H9 (cell line): ENCODE data around the gene CNIH2. TPM values are rescaled to one million over a fixed set of nuclear protein-coding genes. Genes with fewer than 3 reads are reported as not detected.

Experiments
- DNase-seq: peaks from one replicate; pipeline ENCODE4 v3.0.0-alpha.2; 2017
- H2AFZ ChIP-seq: one replicate; pipeline ENCODE4 v1.6.1; 2013; ENCODE audit warnings: mild to moderate bottlenecking, low read length, control low read depth, moderate library complexity
- H2AK5ac ChIP-seq: 2 replicates; pipeline ENCODE4 v1.6.1; 2013; ENCODE audit warnings: low read length, control low read depth, mixed read lengths; ENCODE audit not compliant: insufficient read length
- H2BK120ac ChIP-seq: one replicate; pipeline ENCODE4 v1.6.1; 2013; ENCODE audit warnings: low read depth, mild to moderate bottlenecking, low read length, control low read depth, inconsistent platforms; ENCODE audit not compliant: poor library complexity, severe bottlenecking
- H2BK12ac ChIP-seq: 2 replicates; pipeline ENCODE4 v1.6.1; 2013; ENCODE audit warnings: low read length, control low read depth, mixed read lengths, low read depth; ENCODE audit not compliant: insufficient read length
- H2BK15ac ChIP-seq: 2 replicates; pipeline ENCODE4 v1.6.1; 2013; ENCODE audit warnings: low read depth, low read length, control low read depth
- H2BK20ac ChIP-seq: one replicate; pipeline ENCODE4 v1.6.1; 2013; ENCODE audit warnings: low read depth, mild to moderate bottlenecking, low read length, control low read depth, inconsistent platforms; ENCODE audit not compliant: poor library complexity, severe bottlenecking
- H2BK5ac ChIP-seq: 2 replicates; pipeline ENCODE4 v1.6.1; 2013; ENCODE audit warnings: low read length, control low read depth, mixed read lengths; ENCODE audit not compliant: insufficient read length
- H3K14ac ChIP-seq: 2 replicates; pipeline ENCODE4 v1.6.1; 2013; ENCODE audit warnings: low read length, control low read depth; ENCODE audit not compliant: insufficient read depth
- H3K18ac ChIP-seq: 2 replicates; pipeline ENCODE4 v1.6.1; 2013; ENCODE audit warnings: low read depth, mild to moderate bottlenecking, mixed read lengths, low read length, control low read depth; ENCODE audit not compliant: insufficient read length
- H3K23ac ChIP-seq: 2 replicates; pipeline ENCODE4 v1.6.1; 2013; ENCODE audit warnings: low read length, control low read depth, mixed read lengths, low read depth; ENCODE audit not compliant: insufficient read length
- H3K23me2 ChIP-seq: 2 replicates; pipeline ENCODE4 v1.6.1; 2013; ENCODE audit warnings: low read depth, mild to moderate bottlenecking, mixed read lengths, low read length, control low read depth; ENCODE audit not compliant: insufficient read length, poor library complexity, severe bottlenecking
- H3K27ac ChIP-seq: 2 replicates; pipeline ENCODE4 v1.5.1; 2013; ENCODE audit warnings: low read length, control low read depth, mixed read lengths, low read depth; ENCODE audit not compliant: insufficient read length
- H3K27me3 ChIP-seq: 2 replicates; pipeline ENCODE4 v1.6.1; 2013; ENCODE audit warnings: low read length, control low read depth, inconsistent platforms; ENCODE audit not compliant: insufficient read depth
- H3K4ac ChIP-seq: 2 replicates; pipeline ENCODE4 v1.6.1; 2013; ENCODE audit warnings: low read depth, mild to moderate bottlenecking, control low read depth, inconsistent platforms, low read length, moderate library complexity
- H3K4me1 ChIP-seq: 2 replicates; pipeline ENCODE4 v1.6.1; 2013; ENCODE audit warnings: low read length, control low read depth, inconsistent platforms; ENCODE audit not compliant: insufficient read depth
- H3K4me2 ChIP-seq: 2 replicates; pipeline ENCODE4 v1.6.1; 2013; ENCODE audit warnings: low read length, control low read depth, mixed read lengths; ENCODE audit not compliant: insufficient read length, insufficient read depth
- H3K56ac ChIP-seq: 2 replicates; pipeline ENCODE4 v1.6.1; 2013; ENCODE audit warnings: low read depth, mild to moderate bottlenecking, mixed read lengths, low read length, control low read depth; ENCODE audit not compliant: insufficient read length
- H3K79me1 ChIP-seq: 2 replicates; pipeline ENCODE4 v1.6.1; 2013; ENCODE audit warnings: low read depth, mild to moderate bottlenecking, moderate library complexity, low read length, control low read depth, inconsistent platforms; ENCODE audit not compliant: insufficient read depth, poor library complexity, severe bottlenecking
- H3K79me2 ChIP-seq: 2 replicates; pipeline ENCODE4 v1.6.1; 2013; ENCODE audit warnings: low read length, control low read depth, inconsistent platforms; ENCODE audit not compliant: insufficient read depth
- H3K9ac ChIP-seq: 2 replicates; pipeline ENCODE4 v1.6.1; 2013; ENCODE audit warnings: low read length, control low read depth, mixed read lengths; ENCODE audit not compliant: insufficient read length; ENCODE audit errors: extremely low read depth
- H3K9me3 ChIP-seq: one replicate; pipeline ENCODE4 v1.6.1; 2013; ENCODE audit warnings: low read depth, low read length, inconsistent platforms; ENCODE audit not compliant: control insufficient read depth
- H3T11ph ChIP-seq: one replicate; pipeline ENCODE4 v1.6.1; 2013; ENCODE audit warnings: mild to moderate bottlenecking, low read length, control low read depth, inconsistent platforms
- H4K20me1 ChIP-seq: one replicate; pipeline ENCODE4 v1.6.1; 2013; ENCODE audit not compliant: control insufficient read depth, insufficient read length, insufficient read depth
- H4K5ac ChIP-seq: 2 replicates; pipeline ENCODE4 v1.6.1; 2013; ENCODE audit warnings: low read depth, mild to moderate bottlenecking, mixed read lengths, low read length, control low read depth; ENCODE audit not compliant: insufficient read length
- H4K8ac ChIP-seq: replicated peaks from 2 replicates; pipeline ENCODE4 v1.6.1; 2013; ENCODE audit warnings: low read length, control low read depth, mixed read lengths, low read depth; ENCODE audit not compliant: insufficient read length
- H4K91ac ChIP-seq: 2 replicates; pipeline ENCODE4 v1.6.1; 2013; ENCODE audit warnings: low read depth, mild to moderate bottlenecking, moderate library complexity, mixed read lengths, low read length, control low read depth; ENCODE audit not compliant: insufficient read length
- H3K27ac Mint-ChIP-seq, 3 experiments: 2 replicates in 2 of 3; 3 replicates in 1 of 3; pipeline ENCODE4 v1.8.0; 2020 to 2021; ENCODE audit warnings: mixed read lengths in 3 of 3, mild to moderate bottlenecking in 1 of 3, moderate library complexity in 1 of 3
- H3K27me3 Mint-ChIP-seq: 2 replicates; pipeline ENCODE4 v1.8.0; 2021; ENCODE audit warnings: low read depth, mild to moderate bottlenecking, moderate library complexity, mixed read lengths
- H3K36me3 Mint-ChIP-seq, 3 experiments: 2 replicates in 2 of 3; 3 replicates in 1 of 3; pipeline ENCODE4 v1.8.0; 2020 to 2021; ENCODE audit warnings: low read depth in 3 of 3, mixed read lengths in 3 of 3; ENCODE audit not compliant: insufficient read depth in 1 of 3
- H3K4me1 Mint-ChIP-seq, 2 experiments: 2 replicates each; pipeline ENCODE4 v1.8.0; 2020; ENCODE audit warnings: mixed read lengths in 2 of 2
- H3K4me3 Mint-ChIP-seq, 2 experiments: 2 replicates in 1 of 2; 3 replicates in 1 of 2; pipeline ENCODE4 v1.8.0; 2020 to 2021; ENCODE audit warnings: mild to moderate bottlenecking in 2 of 2, mixed read lengths in 2 of 2, moderate library complexity in 1 of 2
- H3K9me3 Mint-ChIP-seq, 2 experiments: 2 replicates in 1 of 2; 3 replicates in 1 of 2; pipeline ENCODE4 v1.8.0; 2020; ENCODE audit warnings: mild to moderate bottlenecking in 2 of 2, mixed read lengths in 2 of 2, moderate library complexity in 1 of 2
- CTCF ChIP-seq: fragments of 200-600 bp; sonication (generic); conservative IDR thresholded peaks from 3 replicates; pipeline ENCODE4 v1.8.0; 2021; ENCODE audit warnings: antibody characterized with exemption, mild to moderate bottlenecking
- WGBS: extraction: QIAGEN DNeasy Blood & Tissue Kit; methylation state at CpG from one replicate; pipeline ENCODE4 v1.1.7; 2013; ENCODE audit warnings: missing lambda C conversion rate, low lambda C conversion rate, mixed read lengths; ENCODE audit not compliant: insufficient read length; ENCODE audit errors: extremely low coverage; 5-methylcytosine and 5-hydroxymethylcytosine counted together
- total RNA-seq: library from RNA; stranded (reverse); gene quantifications from 2 replicates; pipeline ENCODE4 v1.2.1, GENCODE V29; 2021

Gene CNIH2
- total RNA-seq, 1 experiment from 2014 or later = 12.0 TPM

- TF ChIP-seq CTCF = no peak
- H3K79me2 ChIP-seq = no peaks in the 10 kb centered on the region
- no CpG with 5 or more reads among the region's 3 CpGs for WGBS
- no peak overlapping the region for H3K4me2 ChIP-seq
- Mint-ChIP-seq H3K9me3 (no peaks in the 10 kb centered on the region), H3K27me3 (peaks cover 10% of the 10 kb centered on the region), H3K27ac (no peak overlapping the region; a peak in 1 of 7 replicates), H3K36me3 (peaks cover 0 to 5% (median 0%) of the 10 kb centered on the region in 3 experiments; a peak in 3 of 7 replicates), H3K4me1 (peaks cover 9 to 18% of the 10 kb centered on the region in 2 experiments), H3K4me3 (no peak overlapping the region; a peak in 1 of 5 replicates)
- H2BK15ac ChIP-seq = no peak overlapping the region
- 0 out of 2 replicates have a peak, but pooled peaks cover 3% of the 10 kb centered on the region for H3K4me1 ChIP-seq
- H4K91ac ChIP-seq = no peak overlapping the region
- H3K27ac ChIP-seq = no peak overlapping the region
- H2BK20ac ChIP-seq = no peak overlapping the region
- H3K18ac ChIP-seq = no peak overlapping the region
- no peak overlapping the region for H3K9ac ChIP-seq
- no peak overlapping the region for H2AFZ ChIP-seq
- H2BK120ac ChIP-seq = no peak overlapping the region
- H3K56ac ChIP-seq = no peak overlapping the region
- H3K9me3 ChIP-seq = no peaks in the 10 kb centered on the region
- H3K27me3 ChIP-seq = no peaks in the 10 kb centered on the region
- H3K23me2 ChIP-seq = no peaks in the 10 kb centered on the region
- H3K79me1 ChIP-seq = no peaks in the 10 kb centered on the region
- no peak for DNase-seq
- no peak overlapping the region for H4K5ac ChIP-seq
- no peaks in the 10 kb centered on the region for H4K20me1 ChIP-seq
- no peak overlapping the region for H3T11ph ChIP-seq
- H4K8ac ChIP-seq = no peak overlapping the region
- H2BK5ac ChIP-seq = no peak overlapping the region
- H3K4ac ChIP-seq = no peak overlapping the region
- H3K23ac ChIP-seq = no peak overlapping the region
- no peak overlapping the region for H2BK12ac ChIP-seq
- H3K14ac ChIP-seq = no peak overlapping the region
- H2AK5ac ChIP-seq = no peak overlapping the region
These were observed 51.2 kb downstream of the CNIH2 start for GRCh38 chr11:66329165-66329673.
